GM12878 (cell line): ENCODE results near the gene MAP3K21.

ENCODE experiments used
- BCL11A ChIP-seq: IDR thresholded peaks from 2 replicates; pipeline ENCODE4 v1.6.1; 2011; ENCODE audit warnings: low read depth, low read length
- EP300 ChIP-seq, 2 experiments: fragments of 150-350 bp in 1 of 2; IDR thresholded peaks; 2 replicates each; pipeline ENCODE4 v1.6.1; 2011 to 2012; ENCODE audit warnings: low read depth in 2 of 2, low read length in 2 of 2, borderline replicate concordance in 1 of 2, improper control_type of control experiment in 1 of 2, inconsistent platforms in 1 of 2; ENCODE audit not compliant: control insufficient read depth in 1 of 2
- FOXM1 ChIP-seq: IDR thresholded peaks from 2 replicates; pipeline ENCODE4 v1.6.1; 2012; ENCODE audit warnings: low read depth, mild to moderate bottlenecking, inconsistent platforms, low read length, moderate library complexity
- NFYB ChIP-seq: IDR thresholded peaks from 2 replicates; pipeline ENCODE4 v1.6.1; 2011; ENCODE audit warnings: low read depth, mild to moderate bottlenecking, low read length, improper control_type of control experiment, moderate library complexity; ENCODE audit not compliant: insufficient read depth
- POLR2A ChIP-seq: IDR thresholded peaks from 2 replicates; pipeline ENCODE4 v1.6.1; 2011; ENCODE audit warnings: low read depth, mild to moderate bottlenecking, low read length
- TAF1 ChIP-seq: IDR thresholded peaks from 2 replicates; pipeline ENCODE4 v1.6.1; 2011; ENCODE audit warnings: mild to moderate bottlenecking, low read depth, low read length, borderline replicate concordance
- TCF7 ChIP-seq: IDR thresholded peaks from 2 replicates; pipeline ENCODE4 v1.6.1; 2014; ENCODE audit warnings: antibody characterized with exemption, borderline replicate concordance
- ZBED1 ChIP-seq: IDR thresholded peaks from 2 replicates; pipeline ENCODE4 v1.6.1; 2016; ENCODE audit warnings: borderline replicate concordance

GRCh38 chr1:233373226-233373625 is 45.7 kb downstream of the MAP3K21 start:
- TF ChIP-seq TCF7 (no peak), FOXM1 (no peak), BCL11A (no peak), POLR2A (no peak), TAF1 (no peak), NFYB (no peak), EP300 (IDR thresholded peaks at IDR 0.05; ENCODE audit: borderline replicate concordance in 1 of 2, control insufficient read depth in 1 of 2, low read depth in 2 of 2, low read length in 2 of 2) (no peak), ZBED1 (no peak)
